GM06990 (cell line): ENCODE data around the gene G6PC1.
"Not testable (repeated sequence)": the region's sequence is repeated elsewhere in the genome, so short reads cannot be mapped to it uniquely, and the experiment has no call there.

ENCODE experiments used
- DNase-seq: peaks from one replicate; pipeline ENCODE4 v3.0.0-alpha.2; 2011; ENCODE audit not compliant: insufficient read length; ENCODE audit errors: extremely low read depth
- H3K27me3 ChIP-seq: replicated peaks from 2 replicates; pipeline ENCODE4 v1.6.0; 2011; ENCODE audit warnings: low read length; ENCODE audit not compliant: control insufficient read depth, insufficient read depth
- H3K36me3 ChIP-seq: 2 replicates; pipeline ENCODE4 v1.5.1; 2011; ENCODE audit warnings: low read length; ENCODE audit not compliant: control insufficient read depth, insufficient read depth
- H3K4me3 ChIP-seq: replicated peaks from 2 replicates; pipeline ENCODE4 v1.5.1; 2011; ENCODE audit warnings: low read depth, mild to moderate bottlenecking, control low read depth, low read length
- CTCF ChIP-seq: IDR thresholded peaks from 2 replicates; pipeline ENCODE4 v1.5.1; 2011; ENCODE audit warnings: low read length, control low read depth, mild to moderate bottlenecking, inconsistent platforms; ENCODE audit not compliant: insufficient read depth, poor library complexity, severe bottlenecking

G6PC1 gene

GRCh38 chr17:42900460-42901331, at the start of gene G6PC1:
G6PC1 (plus strand) TSS chr17:42900799; CDS start chr17:42900877, 78 bp downstream.
- TF ChIP-seq CTCF = no peak
- Histone ChIP-seq H3K36me3 (no peaks in the 10 kb centered on the region), H3K4me3 (no peak within 1 kb of the TSS), H3K27me3 (peaks cover 2% of the 10 kb centered on the region; the same call in 1 of the 2 replicates)
- no peak for DNase-seq

GRCh38 chr17:42850954-42851353, 49.6 kb upstream of the G6PC1 start, which contains the start of gene AOC3:
AOC3 (plus strand) TSS chr17:42851199; CDS start chr17:42851344, 145 bp downstream.
- H3K36me3 ChIP-seq = no peaks in the 10 kb centered on the region
- TF ChIP-seq CTCF = no peak
- no peak for DNase-seq
- no peak within 1 kb of the TSS for H3K4me3 ChIP-seq
- no peaks in the 10 kb centered on the region for H3K27me3 ChIP-seq

GRCh38 chr17:42851371-42852240, 49.0 kb upstream of the G6PC1 start:
- DNase-seq, H3K4me3 ChIP-seq, H3K27me3 ChIP-seq, H3K36me3 ChIP-seq: not testable (repeated sequence)

GRCh38 chr17:42852351-42852750, 48.2 kb upstream of the G6PC1 start:
- H3K4me3 ChIP-seq = no peak overlapping the region
- DNase-seq = no peak
- no peak for TF ChIP-seq CTCF
- H3K27me3 ChIP-seq = no peaks in the 10 kb centered on the region
- H3K36me3 ChIP-seq = no peaks in the 10 kb centered on the region

- no peaks in the 10 kb centered on the region for H3K36me3 ChIP-seq
- H3K4me3 ChIP-seq = no peak overlapping the region
- DNase-seq = no peak
- no peak for TF ChIP-seq CTCF
- no peaks in the 10 kb centered on the region for H3K27me3 ChIP-seq
Measured at GRCh38 chr17:42853004-42853403, 47.6 kb upstream of the G6PC1 start.

- Histone ChIP-seq H3K27me3 (no peaks in the 10 kb centered on the region), H3K36me3 (no peaks in the 10 kb centered on the region), H3K4me3 (no peak overlapping the region)
- TF ChIP-seq CTCF = no peak
- no peak for DNase-seq
Measured at GRCh38 chr17:42853597-42853967, 47.0 kb upstream of the G6PC1 start.
